HG03039 (cell line): Measurements from ENCODE around the gene NT5C3B.
"Not testable (repeated sequence)": the region's sequence is repeated elsewhere in the genome, so short reads cannot be mapped to it uniquely, and the experiment has no call there.

Source experiments
- ATAC-seq: cut with Tn5 transposase; IDR thresholded peaks from one replicate; pipeline ENCODE4 v1.9.1; 2021; ENCODE audit warnings: mild to moderate bottlenecking, moderate library complexity; ENCODE audit not compliant: unreplicated experiment

Gene NT5C3B

DNA sequence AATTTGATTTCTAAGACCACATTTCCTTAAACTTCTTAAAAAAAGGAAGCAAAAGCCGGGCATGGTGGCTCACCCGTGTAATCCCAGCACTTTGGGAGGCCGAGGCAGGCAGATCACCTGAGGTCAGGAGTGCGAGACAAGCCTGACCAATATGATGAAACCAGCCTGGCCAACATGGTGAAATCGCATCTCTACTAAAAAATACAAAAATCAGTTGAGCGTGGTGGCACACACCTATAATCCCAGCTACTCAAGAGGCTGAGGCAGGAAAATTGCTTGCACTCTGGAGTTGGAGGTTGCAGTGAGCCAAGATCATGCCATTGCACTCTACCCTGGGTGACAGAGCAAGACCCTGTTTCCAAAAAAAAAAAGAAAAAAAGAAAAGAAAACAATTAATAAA is 4.7 kb upstream of the NT5C3B start:
- not testable (repeated sequence) for ATAC-seq

DNA sequence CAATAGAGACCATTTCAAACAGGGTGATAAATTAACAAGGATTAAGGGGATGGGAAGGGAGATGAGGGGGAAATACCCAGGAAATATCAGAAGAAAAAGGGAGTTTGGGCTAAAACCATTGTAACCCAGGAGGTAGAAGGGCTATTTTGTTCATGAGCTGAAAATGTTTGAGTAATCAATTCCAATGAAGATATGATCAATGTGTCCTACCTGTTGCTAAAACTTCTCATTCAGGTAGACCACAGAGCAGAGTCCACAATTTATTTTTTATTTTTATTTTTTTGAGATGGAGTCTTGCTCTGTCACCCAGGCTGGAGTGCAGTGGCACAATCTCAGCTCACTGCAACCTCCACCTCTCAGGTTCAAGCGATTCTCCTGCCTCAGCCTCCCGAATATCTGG is 3.4 kb upstream of the NT5C3B start:
- not testable (repeated sequence) for ATAC-seq

DNA sequence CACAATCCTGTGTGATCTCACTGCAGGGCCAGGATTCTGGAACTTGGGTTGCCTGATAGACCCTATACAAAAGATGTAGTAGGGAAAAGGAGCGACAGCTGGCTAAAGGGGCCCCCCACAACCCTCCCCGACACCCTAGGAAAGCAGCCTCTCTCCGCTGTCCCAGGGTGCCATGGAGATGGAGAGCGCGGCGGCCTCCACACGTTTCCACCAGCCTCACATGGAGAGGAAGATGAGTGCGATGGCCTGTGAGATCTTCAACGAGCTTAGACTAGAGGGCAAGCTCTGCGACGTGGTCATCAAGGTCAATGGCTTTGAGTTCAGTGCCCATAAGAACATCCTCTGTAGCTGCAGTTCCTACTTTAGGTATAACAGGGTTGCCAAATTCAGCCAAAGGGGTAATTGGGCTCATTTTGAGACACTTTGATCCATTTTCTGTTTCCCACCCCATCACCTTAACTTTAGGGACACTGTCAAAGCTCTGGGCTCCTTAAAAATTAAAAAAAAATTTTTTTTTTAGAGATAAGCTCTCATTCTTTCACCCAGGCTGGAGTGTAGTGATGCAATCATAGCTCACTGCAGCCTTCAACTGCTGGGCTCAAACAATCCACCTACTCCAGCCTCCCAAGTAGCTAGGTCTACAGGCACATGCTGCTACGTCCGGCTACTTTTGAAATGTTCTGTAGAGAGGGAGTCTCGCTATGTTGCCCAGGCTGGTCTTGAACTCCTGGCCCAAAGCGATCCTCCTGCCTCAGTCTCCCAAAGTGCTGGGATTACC is 1.9 kb upstream of the NT5C3B start, which contains the start of gene KLHL10:
Gene KLHL10, plus strand, starts transcription at position 65 of the 778 bp plus-strand sequence. Its CDS starts 108 bp downstream, at position 173.
- ATAC-seq: no peak

DNA sequence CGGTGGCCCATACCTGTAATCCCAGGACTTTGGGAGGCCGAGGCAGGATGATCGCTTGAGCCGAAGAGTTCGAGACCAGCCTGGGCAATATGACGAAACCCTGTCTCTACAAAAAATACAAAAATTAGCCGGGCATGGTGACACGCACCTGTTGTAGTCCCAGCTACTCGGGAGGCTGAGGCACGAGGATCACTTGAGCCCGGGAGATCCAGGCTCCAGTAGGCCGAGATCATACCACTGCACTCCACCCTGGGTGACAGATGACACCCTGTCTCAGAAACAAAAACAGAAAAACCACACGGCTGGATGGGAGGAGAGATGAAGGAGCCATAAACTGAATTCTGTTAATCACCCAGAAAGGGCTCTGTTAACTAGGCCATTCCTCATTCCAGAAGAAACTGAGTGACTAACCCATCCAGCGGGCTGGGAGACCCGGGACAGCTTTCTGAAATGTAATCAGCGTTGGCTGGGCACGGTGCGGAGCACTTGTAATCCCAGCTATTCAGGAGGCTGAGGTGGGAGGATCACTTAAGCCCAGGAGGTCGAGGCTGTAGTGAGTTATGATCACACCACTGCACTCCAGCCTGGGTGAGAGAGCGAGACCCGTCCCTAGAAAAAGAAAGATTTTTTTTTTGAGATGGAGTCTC is 641 bp upstream of the NT5C3B start:
- no peak for ATAC-seq

DNA sequence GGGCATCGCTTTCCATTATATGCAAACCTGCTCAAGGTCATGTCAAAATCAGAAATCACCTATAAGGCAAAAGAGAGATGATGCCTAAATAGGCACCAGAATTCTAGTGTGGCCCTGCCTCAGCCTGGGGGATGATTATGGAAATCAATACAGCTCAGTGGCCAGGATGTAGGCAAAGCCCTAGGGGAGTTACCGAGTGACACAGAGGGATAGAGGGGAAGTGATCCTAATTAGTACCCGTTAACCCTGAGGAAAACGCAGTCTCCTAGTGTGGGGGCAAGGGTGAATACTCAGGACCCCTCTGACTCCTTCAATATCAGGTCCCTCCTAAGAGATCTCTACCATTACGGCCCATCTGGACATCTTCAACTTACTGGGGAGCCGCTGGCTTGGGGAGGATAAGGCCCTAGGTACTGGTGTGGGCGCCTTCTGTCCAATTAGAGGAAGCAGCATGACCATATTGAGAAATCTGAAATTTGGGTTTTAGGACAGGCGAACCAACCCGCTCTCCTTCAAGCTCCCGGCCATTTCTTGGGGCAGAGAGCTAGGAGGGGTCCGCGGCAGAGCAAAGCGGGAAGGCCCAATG is 725 bp downstream of the NT5C3B start:
- ATAC-seq: no peak

DNA sequence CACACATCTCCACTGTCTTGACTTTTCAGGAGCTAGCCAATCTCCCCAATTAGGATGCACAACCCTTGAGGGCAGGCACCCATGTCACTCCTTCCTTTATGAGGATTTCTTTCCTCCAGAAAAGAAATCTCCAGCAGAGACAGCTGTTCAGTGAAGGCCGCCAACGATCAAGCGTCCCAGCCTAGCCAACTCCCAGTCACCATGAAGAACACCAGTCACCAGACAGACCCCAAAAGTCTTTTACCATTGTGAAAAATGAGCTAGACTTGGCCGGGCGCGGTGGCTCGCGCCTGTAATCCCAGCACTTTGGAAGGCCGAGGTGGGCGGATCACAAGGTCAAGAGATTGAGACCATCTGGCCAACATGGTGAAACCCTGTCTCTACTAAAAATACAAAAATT is 6.1 kb downstream of the NT5C3B start:
- not testable (repeated sequence) for ATAC-seq

DNA sequence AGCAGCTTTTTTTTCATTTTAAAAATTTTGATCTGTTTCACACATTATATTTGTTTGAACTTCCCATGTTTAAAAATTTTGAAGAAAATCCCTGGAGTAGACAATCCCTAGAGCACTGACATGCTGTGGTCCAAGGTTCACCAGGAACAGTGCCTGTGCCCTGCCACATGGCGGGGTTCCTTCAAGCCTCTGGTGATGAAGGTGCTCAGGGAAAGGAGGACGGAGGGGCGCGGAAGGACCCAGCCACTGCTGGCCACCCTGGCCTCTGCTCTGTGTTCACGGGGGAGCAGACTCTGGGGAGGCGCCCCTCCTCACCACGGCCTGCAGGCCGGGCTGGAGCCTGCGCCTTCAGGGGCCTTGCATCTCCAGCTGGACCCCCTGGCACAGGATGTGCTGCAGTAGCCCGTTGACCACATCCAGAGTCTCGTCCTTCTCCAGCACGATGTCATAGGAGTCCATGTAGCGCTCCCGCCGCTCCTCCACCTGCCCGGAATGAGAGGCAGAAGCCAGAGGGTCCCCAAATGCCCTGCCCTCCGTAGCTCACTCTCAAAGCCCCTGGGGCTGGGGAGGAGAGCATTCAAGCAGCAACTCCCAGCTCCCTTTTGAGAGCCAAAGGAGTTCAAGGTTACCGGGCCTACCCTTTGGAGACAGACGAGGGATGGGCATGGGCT is 10.7 kb downstream of the NT5C3B start:
- no peak for ATAC-seq

DNA sequence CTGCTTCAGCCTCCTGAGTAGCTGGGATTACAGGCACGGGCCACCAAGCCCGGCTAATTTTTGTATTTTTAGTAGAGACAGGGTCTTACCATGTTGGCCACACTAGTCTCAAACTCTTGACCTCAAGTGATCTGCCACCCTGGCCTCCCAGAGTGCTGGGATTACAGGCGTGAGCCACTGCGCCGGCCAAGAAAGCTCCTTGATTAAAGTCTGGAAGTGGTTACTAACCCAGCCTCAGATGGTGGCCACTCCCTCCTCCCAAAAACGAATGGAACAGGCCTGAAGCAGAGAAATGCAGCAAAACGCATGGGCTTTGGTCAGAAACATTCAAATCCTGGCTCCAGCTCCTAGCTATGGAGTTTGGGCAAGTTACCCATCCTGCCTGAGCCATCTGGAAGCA is 11.9 kb downstream of the NT5C3B start:
- no peak for ATAC-seq

DNA sequence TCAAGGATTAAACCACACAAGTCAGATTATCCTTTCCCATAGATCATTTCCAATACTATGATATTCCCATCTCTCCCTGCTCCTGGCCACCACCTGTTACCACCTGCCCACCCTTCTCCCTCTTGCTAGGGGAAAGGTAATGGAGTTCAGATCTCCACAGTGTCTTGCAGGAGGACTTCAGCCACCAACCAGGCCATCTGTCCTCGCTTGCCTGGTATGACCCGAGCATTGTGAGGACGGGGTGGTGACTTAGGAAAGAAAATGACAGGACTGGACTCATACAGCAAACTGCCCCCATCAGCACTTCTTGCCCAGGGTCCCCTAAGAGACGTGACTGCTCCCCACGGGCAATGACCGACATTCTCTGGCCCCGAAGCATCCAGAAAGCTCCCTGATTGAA is 12.5 kb downstream of the NT5C3B start:
- ATAC-seq: no peak

DNA sequence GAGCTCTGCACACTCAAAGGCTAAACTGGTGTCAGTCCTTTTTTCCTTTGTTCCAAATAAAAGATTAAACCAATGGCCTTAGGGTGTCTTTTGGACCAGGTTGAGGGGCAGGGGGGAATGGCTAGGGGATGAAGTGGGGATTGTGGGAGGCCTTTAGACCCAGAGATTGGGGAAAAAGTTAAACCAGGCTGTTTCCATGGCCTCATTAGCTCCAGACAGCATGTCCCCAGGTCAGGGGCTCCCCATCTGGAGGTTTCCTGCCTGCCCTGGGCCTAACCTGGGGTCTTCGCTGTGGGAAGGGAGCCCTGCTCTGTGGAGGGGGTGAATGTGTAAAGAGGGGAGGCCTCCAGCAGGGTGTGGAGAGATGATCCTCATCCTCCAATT is 12.9 kb downstream of the NT5C3B start:
- ATAC-seq: no peak

DNA sequence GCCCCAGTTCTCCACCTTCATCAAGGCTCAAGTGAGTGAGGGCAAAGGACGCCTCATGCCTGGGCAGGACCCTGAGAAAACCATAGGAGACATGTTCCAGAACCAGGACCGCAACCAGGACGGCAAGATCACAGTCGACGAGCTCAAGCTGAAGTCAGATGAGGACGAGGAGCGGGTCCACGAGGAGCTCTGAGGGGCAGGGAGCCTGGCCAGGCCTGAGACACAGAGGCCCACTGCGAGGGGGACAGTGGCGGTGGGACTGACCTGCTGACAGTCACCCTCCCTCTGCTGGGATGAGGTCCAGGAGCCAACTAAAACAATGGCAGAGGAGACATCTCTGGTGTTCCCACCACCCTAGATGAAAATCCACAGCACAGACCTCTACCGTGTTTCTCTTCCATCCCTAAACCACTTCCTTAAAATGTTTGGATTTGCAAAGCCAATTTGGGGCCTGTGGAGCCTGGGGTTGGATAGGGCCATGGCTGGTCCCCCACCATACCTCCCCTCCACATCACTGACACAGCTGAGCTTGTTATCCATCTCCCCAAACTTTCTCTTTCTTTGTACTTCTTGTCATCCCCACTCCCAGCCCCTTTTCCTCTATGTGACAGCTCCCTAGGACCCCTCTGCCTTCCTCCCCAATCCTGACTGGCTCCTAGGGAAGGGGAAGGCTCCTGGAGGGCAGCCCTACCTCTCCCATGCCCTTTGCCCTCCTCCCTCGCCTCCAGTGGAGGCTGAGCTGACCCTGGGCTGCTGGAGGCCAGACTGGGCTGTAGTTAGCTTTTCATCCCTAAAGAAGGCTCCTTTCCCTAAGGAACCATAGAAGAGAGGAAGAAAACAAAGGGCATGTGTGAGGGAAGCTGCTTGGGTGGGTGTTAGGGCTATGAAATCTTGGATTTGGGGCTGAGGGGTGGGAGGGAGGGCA is 13.6 kb downstream of the NT5C3B start:
- no peak for ATAC-seq

DNA sequence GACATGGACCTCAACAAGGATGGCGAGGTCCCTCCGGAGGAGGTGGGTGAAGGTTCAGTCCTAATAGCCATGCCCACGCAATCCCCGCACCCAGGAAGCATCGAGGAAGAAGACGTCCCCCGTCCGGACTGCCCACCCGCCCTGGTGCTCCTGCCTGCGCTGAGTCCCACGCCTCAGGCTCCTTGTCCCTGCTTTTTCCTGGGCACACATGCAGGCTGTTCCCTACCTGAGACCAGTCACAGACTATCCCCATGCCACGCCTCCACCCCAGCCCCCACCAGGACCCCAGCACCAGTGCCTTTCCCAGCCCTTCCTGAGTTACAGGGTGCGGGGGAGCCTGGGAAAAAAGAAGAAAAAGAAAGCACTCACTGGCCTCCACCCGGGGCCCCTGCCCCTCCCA is 14.3 kb downstream of the NT5C3B start:
- no peak for ATAC-seq

DNA sequence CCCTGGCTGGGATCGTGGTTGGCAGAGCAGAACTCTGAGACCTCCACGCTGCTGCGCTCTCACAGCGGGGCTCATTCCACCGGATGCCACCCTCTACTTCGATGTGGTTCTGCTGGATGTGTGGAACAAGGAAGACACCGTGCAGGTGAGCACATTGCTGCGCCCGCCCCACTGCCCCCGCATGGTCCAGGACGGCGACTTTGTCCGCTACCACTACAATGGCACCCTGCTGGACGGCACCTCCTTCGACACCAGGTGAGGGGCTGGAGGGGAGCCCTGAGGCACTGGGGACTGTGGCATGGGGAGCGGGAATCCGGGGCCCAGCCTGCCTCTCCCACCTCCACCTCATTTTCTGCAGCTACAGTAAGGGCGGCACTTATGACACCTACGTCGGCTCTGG is 18.0 kb downstream of the NT5C3B start:
- ATAC-seq: no peak

DNA sequence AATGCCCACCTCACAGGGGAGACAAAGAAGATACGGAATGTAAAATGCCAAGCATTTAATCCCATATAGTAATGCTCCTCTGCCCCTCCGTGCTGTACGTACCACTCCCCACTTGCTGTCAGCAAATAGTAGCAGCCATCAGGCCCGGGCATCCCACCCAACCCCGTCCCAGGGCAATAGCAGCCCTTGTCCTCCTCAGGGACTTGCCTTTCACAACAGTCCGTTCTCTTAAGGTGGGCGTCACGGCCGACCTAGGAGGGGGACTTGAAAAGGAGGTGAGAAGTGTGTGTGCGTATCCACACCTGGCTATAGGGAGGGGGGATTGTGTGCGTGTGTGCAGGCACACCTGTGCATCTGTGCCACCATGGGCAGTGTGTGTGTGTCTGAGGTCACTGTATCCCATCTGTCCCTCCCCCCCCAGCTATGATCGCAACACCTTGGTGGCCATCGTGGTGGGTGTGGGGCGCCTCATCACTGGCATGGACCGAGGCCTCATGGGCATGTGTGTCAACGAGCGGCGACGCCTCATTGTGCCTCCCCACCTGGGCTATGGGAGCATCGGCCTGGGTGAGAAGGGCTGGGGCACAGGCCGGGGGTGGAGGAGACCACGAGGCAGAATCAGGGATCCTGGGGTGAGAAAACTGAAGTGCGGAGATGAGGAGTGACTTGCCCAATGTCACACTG is 19.3 kb downstream of the NT5C3B start:
- no peak for ATAC-seq

DNA sequence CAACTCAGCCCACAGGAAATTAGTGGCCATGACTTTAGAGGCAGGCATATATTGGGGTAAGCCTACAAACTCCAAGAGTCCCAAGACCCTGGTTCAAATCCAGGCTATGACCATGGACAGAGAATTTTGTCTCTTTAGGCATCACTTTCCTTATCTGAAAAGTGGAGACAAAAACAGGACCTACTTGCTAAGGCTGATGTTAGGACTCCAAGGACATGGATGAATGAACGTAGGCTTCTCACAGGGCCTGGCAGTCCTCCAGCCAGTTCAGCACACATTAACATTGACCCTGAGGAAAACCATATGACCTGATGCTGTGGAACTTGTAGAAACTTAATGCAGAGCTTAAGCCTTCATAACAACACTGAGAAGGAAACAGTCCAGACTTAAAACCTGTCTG is 21.8 kb downstream of the NT5C3B start:
- ATAC-seq: no peak

DNA sequence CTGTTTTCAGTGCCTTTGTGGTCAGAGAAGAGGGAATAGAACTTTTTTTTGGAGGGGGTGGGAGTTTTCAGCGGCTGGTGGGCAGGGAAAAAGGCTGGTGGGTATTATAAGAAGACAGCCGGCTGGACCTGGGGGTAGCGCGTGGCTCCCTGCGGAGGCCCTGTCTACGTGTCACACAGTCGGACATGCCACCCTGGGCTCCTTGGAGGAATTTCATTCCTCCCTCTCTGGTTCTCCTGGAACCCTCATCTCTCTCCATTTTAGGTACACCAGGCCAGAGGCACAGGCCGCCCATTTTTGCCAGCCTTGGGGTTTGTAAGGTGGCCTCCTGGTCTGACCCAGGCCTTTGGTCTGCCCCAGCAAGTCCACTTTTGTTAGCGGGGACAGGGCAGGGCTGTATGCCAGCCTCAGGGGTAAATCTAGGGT is 22.3 kb downstream of the NT5C3B start:
- no peak for ATAC-seq

DNA sequence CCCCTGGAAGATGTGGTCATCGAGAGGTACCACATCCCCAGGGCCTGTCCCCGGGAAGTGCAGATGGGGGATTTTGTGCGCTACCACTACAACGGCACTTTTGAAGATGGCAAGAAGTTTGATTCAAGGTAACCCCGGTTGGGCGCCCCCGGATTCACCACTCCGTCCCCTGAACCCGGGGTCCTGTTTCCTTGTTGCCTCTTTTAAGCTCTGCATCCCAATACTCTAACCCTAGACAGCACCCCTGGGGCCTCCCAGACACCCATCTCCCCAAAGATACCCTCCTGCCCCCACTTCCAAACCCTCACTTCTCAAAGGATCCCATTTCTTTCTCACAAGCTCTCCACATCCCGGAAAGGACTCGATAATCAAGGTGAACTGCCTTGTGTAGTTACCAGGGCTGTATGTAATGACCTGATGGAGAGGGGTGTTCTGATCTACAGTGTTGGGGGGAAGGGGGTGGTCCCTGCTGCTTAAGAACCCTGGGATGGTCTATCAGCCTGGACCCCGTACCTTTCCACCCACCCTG is 22.8 kb downstream of the NT5C3B start:
- ATAC-seq: no peak

DNA sequence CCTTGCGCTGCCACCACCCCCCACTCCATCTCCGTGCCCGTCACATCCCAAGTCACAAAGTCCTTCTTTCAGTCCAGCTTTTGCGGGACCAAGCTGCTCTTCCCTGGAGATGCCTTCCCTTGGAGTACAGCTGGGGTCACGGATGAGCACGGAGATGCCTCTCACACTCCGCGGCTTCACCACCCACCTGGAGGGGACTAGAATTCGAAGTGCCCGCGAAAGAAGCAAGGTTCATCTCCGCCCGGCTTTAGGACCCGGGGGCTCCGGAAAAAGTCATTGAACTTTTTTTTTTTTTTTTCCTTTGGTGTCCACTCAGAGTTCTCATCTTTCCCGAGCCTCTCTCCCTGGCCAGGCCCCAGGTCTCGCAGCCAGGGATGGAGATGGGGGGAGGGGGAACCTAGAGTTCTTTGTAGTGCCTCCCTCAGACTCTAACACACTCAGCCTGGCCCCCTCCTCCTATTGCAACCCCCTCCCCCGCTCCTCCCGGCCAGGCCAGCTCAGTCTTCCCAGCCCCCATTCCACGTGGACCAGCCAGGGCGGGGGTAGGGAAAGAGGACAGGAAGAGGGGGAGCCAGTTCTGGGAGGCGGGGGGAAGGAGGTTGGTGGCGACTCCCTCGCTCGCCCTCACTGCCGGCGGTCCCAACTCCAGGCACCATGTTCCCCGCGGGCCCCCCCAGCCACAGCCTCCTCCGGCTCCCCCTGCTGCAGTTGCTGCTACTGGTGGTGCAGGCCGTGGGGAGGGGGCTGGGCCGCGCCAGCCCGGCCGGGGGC is 23.5 kb downstream of the NT5C3B start, which contains the start of gene FKBP10:
Gene FKBP10, plus strand, starts transcription at position 624 of the 771 bp plus-strand sequence. Its CDS starts 31 bp downstream, at position 655.
- ATAC-seq: no peak
